ENCODE measurements around the gene TIAM1. TPM values are rescaled to one million over a fixed set of nuclear protein-coding genes. Genes with fewer than 3 reads are reported as not detected.

The TIAM1 gene
- polyA plus RNA-seq, 1 experiment, result 0.11 TPM

DNA sequence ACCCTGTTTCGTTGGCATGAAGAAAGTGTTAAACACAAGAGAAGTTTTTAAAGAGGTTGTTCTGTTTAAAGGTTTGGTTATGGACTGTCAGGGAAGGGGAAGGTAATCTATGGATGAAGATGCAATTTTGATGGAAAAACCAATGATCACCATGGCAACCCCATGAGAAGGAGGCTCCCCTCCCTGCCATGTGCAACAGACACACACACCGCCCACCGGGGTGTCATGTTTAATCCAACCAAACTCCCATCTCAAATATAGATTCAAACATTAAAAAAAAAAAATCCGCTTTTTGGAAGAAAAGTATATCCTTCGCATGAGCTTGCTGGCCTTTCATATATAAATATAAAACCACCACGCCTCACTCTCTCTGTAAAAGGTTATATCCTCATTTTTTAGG lies 224.9 kb downstream of the TIAM1 start:
- DNase-seq (ENCODE audit: low read depth), result no peak
- Histone ChIP-seq H3K36me3 (ENCODE audit: control insufficient read depth, insufficient read depth, low read length) (no peaks in the 10 kb centered on the region), H3K4me3 (ENCODE audit: low read depth, low read length) (no peak overlapping the region), H3K27me3 (ENCODE audit: control insufficient read depth, insufficient read depth, low read length) (no peaks in the 10 kb centered on the region)
- CTCF ChIA-PET, result interaction anchor here (1.3 kb wide), 1 partner anchor 10 kb away, joined by 3 read pairs; no protein-coding TSS in a partner anchor
- POLR2A ChIA-PET, result no interaction called here
- TF ChIP-seq, protein P1, sequence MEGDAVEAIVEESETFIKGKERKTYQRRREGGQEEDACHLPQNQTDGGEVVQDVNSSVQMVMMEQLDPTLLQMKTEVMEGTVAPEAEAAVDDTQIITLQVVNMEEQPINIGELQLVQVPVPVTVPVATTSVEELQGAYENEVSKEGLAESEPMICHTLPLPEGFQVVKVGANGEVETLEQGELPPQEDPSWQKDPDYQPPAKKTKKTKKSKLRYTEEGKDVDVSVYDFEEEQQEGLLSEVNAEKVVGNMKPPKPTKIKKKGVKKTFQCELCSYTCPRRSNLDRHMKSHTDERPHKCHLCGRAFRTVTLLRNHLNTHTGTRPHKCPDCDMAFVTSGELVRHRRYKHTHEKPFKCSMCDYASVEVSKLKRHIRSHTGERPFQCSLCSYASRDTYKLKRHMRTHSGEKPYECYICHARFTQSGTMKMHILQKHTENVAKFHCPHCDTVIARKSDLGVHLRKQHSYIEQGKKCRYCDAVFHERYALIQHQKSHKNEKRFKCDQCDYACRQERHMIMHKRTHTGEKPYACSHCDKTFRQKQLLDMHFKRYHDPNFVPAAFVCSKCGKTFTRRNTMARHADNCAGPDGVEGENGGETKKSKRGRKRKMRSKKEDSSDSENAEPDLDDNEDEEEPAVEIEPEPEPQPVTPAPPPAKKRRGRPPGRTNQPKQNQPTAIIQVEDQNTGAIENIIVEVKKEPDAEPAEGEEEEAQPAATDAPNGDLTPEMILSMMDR (IDR thresholded peaks at IDR 0.05; ENCODE audit: insufficient read depth, low read depth, low read length), result no peak

DNA sequence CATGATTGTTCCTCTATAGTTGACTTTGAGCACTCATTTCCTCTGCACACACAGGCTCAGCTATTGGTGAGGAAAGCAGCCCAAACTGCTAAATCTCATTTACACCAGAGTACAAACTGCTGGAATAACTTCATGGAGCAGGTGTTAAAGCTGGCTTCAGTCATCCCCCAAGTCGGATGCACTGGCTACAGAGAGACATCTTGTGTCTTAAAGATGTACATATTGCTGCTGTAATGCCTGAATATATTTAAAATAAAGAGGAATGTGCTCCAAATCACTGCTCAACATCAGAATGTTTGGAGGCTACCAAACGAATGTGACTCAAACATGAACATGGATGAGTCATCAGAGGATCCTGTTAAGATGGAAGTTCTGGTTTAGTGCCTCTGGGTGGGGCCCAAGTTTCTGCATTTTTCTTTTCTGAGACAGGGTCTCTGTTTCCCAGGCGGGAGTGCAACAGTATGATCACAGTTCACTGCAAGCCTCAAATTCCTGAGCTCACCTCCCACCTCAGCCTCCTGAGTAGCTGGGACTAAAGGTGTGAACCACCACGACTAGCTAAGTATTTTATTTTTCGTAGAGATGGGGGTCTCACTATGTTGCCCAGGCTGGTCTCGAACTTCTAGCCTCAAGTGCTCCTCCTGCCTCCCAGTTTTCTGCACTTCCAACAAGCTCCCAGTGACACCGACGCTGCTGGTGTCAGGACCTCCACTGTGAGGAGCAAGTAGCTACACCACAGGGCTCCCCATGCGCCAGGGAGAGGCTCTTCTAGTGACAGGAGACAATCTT lies 226.7 kb downstream of the TIAM1 start:
- ChIA-PET POLR2A (no interaction called here), CTCF (interaction anchor here (1.1 kb wide), 1 partner anchor 18 kb away, joined by 5 read pairs; no protein-coding TSS in a partner anchor)
- TF ChIP-seq, protein P1 (IDR thresholded peaks at IDR 0.05; ENCODE audit: insufficient read depth, low read depth, low read length), result no peak

DNA sequence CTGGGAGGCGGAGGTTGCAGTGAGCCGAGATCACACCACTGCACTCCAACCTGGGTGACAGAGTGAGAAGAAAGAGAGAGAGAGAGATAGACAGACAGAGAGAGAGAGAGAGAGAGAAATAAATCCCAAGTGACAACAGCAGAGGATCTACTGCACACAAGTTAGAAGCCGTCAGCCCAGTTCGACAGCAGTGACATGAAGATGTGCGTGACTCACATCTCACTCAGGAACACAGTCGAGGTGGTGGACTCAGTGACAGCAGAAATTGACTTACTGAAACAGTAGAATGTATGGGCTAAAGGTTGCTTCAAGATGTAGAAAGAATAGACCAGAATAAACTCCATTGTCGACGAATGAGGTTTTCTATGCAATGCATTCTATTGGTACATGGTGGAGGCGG lies 228.8 kb downstream of the TIAM1 start:
- TF ChIP-seq, protein P1 (IDR thresholded peaks at IDR 0.05; ENCODE audit: insufficient read depth, low read depth, low read length), result no peak
- CTCF ChIA-PET, result no interaction called here
- H3K4me3 ChIP-seq (ENCODE audit: low read depth, low read length), result no peak overlapping the region
- H3K27me3 ChIP-seq (ENCODE audit: control insufficient read depth, insufficient read depth, low read length), result no peaks in the 10 kb centered on the region
- no peaks in the 10 kb centered on the region for H3K36me3 ChIP-seq (ENCODE audit: control insufficient read depth, insufficient read depth, low read length)
- DNase-seq (ENCODE audit: low read depth), result no peak
- POLR2A ChIA-PET, result no interaction called here

More for the DNA sequence above, 226.7 kb downstream of the TIAM1 start:
- H3K36me3 ChIP-seq (ENCODE audit: control insufficient read depth, insufficient read depth, low read length), result no peaks in the 10 kb centered on the region
- peak; percentile 8 for DNase-seq (ENCODE audit: low read depth)
- no peak overlapping the region for H3K4me3 ChIP-seq (ENCODE audit: low read depth, low read length)
- H3K27me3 ChIP-seq (ENCODE audit: control insufficient read depth, insufficient read depth, low read length), result no peaks in the 10 kb centered on the region

DNA sequence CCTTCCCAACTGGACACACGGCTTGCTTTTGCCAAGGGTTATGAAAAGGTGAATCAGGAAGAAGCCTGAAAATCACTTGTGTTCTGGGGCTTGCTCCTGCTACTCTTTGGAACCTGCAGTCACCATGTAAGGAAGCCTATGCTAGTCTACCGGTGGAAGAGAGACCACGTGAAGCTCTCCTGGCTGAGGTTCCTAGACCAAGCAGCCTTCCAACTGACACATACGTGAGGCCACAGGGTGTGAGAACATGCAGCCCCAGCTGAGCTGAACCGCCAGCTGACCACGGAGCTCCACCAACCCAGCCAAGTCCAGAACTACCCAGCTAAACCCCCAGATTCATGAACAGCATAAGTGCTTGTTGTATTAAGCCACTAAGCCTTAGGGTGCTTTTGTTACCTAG lies 233.0 kb downstream of the TIAM1 start:
- Histone ChIP-seq H3K4me3 (ENCODE audit: low read depth, low read length) (no peak overlapping the region), H3K36me3 (ENCODE audit: control insufficient read depth, insufficient read depth, low read length) (no peaks in the 10 kb centered on the region), H3K27me3 (ENCODE audit: control insufficient read depth, insufficient read depth, low read length) (no peaks in the 10 kb centered on the region; the same call in 1 of the 2 replicates)
- ChIA-PET CTCF (interaction anchor here (1.0 kb wide), 1 partner anchor 70 kb away, joined by 3 read pairs; no protein-coding TSS in a partner anchor), POLR2A (no interaction called here)
- TF ChIP-seq, protein P1 (IDR thresholded peaks at IDR 0.05; ENCODE audit: insufficient read depth, low read depth, low read length), result no peak
- DNase-seq (ENCODE audit: low read depth), result no peak

DNA sequence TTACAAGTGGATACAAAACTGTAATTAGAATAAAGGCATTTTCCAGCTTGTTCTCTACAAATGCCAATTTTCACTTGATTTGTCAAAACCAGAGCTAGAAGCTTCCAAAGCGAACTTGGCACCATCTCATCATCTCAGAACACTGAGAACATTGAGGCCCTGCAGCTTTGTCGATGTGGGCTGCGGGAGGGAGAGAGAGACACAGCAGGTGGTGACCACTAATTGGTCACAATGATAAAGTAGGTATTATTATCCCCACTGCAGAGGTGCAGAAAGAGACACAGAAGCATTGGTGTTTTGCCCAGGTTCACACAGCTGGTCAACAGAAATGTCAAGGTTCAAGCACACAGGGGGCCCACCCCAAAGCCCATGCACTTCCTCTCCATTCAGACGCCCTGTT lies 233.6 kb downstream of the TIAM1 start:
- Histone ChIP-seq H3K4me3 (ENCODE audit: low read depth, low read length) (no peak overlapping the region), H3K27me3 (ENCODE audit: control insufficient read depth, insufficient read depth, low read length) (no peaks in the 10 kb centered on the region; the same call in 1 of the 2 replicates), H3K36me3 (ENCODE audit: control insufficient read depth, insufficient read depth, low read length) (no peaks in the 10 kb centered on the region)
- TF ChIP-seq, protein P1 (IDR thresholded peaks at IDR 0.05; ENCODE audit: insufficient read depth, low read depth, low read length), result no peak
- no peak for DNase-seq (ENCODE audit: low read depth)
- POLR2A ChIA-PET, result no interaction called here
- CTCF ChIA-PET, result interaction anchor here (1.1 to 1.5 kb wide), 2 partner anchors 11 to 69 kb away, joined by 4 to 5 read pairs; no protein-coding TSS in a partner anchor
